ENCODE results near the gene ADIPOR2.
"Not testable (repeated sequence)": the region's sequence is repeated elsewhere in the genome, so short reads cannot be mapped to it uniquely, and the experiment has no call there.

ADIPOR2 gene

GRCh38 chr12:1705774-1706631 is 15.1 kb downstream of the ADIPOR2 start:
- no peak for DNase-seq

DNA sequence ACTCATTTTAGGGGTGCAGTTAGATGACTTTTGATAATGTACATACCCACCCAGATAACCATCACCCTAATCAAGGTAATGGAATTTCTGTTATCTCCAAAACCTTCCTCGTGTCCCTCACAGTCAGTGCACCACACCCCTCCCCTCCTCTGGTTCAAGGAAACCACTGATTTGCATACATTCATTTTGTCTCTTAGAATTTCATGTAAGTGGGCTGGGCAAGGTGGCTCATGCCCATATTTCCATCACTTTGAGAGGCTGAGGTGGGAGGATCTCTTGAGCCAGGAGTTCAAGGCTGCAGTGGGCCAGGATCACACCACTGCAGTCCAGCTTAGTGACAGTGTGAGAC is 15.7 kb downstream of the ADIPOR2 start:
- DNase-seq, result no peak

DNA sequence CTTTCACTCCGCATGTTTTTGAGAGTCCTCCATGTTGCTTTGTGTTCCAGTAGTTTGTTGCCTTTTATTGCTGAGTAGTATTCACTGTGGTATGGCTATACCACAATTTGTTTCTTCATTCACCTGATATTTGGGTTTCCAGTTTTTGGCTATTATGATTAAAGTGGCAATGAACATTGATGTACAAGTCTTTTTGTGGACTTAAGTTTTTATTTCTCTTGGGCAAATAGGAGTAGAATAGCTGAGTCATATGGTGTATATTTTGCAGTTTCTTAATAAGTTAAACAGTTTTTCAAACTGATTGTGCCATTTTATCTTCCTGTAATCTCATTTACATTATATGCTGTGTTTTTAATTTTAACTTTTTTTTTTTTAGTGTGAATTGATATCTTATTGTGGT is 16.2 kb downstream of the ADIPOR2 start:
- DNase-seq, result no peak

- DNase-seq, result not testable (repeated sequence)
These were observed 19.1 kb downstream of the ADIPOR2 start for GRCh38 chr12:1709968-1710367.

- DNase-seq, result not testable (repeated sequence)
These were observed 20.0 kb downstream of the ADIPOR2 start for GRCh38 chr12:1710870-1711269.

DNA sequence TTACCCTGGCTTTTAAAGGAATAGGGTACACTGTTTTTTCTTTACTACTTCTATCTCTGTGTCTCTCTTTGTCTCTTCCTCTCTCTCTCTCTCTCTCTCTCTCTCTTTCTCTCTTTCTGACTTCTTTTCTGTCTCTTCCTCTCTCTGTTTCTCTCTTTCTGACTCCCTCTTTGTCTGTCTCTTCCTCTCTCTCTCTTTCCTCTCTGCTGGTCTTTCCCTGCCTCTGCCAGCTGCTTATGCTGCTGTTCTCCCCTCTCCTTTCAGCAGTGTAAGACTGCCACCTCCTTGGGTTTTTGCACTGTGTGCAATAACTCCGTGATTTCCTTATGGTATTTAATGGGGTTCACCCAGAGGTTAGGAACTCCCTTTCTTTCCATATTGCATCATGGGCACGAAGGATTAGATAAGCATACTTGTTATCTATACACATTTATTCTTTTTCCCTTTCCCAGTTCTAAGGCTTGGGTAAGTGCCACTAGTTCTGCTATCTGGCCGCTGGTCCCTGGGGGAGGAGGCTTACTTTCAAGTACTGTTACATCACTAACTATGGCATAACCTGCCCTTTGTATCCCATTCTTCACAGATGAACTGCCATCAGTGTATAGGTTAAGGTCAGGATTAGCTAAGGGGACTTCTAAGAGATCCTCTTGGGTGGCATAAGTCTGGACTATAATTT is 20.8 kb downstream of the ADIPOR2 start:
- DNase-seq, result not testable (repeated sequence)

DNA sequence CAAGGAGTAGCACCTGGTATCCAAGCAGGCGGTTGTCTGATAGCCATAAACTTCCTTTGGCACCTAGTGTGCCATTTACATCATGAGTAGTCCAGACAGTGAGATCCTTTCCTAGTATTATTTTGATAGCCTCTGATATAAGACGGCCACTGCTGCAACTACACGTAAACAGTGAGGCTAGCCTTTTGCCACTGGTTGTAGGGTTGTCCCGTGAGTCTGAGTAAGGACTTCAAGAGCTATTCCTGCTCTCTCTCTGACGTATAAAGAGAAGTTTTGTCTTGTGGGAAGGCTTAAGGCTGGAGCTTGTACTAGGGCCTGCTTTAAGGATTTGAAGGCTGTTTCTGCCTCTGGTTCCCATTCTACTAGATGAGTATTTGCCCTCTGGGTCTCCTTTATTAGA is 21.4 kb downstream of the ADIPOR2 start:
- not testable (repeated sequence) for DNase-seq

DNA sequence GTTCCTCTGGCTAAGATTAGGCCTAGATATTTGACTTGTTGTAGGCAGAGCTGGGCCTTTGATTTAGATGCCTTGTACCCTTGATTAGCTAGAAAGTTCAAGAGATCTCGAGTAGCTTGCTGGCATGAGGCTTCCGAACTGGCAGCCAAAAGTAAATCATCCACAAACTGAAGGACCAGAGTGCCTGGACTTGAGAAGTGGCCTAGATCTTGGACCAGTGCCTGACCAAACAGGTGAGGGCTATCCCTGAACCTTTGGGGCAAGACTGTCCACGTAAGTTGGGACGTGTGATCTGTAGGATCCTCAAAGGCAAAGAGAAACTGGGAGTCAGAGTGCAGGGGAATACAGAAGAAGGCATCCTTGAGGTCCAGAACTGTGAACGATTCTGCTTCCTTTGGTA is 22.0 kb downstream of the ADIPOR2 start:
- DNase-seq, result not testable (repeated sequence)

DNA sequence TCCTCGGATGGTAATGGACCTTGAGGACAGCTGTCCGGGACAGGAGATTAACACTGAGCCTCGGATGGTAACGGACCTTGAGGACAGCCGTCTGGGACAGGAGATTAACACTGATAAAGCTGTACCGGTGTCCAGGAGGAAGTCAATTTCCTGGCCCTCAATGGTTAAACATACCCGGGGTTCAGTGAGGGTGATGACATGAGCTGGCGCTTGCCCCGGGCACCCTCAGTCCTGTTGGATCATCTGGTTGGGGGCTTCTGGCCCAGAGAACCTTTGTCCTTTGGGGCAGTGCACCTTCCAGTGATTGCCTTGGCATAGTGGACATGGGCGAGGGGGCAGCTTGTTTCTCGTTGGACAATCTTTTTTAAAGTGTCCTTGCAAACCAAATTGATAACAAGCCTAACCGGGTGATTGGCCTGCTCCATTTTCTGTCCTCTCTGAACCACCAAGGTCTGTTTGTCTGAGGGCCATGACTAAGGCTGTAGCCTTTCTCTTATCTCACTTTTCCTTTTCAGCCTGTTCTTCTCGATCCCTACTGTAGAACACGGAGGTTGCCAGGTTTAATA is 23.0 kb downstream of the ADIPOR2 start:
- DNase-seq, result not testable (repeated sequence)

- not testable (repeated sequence) for DNase-seq
These were observed 24.6 kb downstream of the ADIPOR2 start for GRCh38 chr12:1715459-1715858.

GRCh38 chr12:1716215-1716862 is 25.5 kb downstream of the ADIPOR2 start:
- DNase-seq, result no peak

DNA sequence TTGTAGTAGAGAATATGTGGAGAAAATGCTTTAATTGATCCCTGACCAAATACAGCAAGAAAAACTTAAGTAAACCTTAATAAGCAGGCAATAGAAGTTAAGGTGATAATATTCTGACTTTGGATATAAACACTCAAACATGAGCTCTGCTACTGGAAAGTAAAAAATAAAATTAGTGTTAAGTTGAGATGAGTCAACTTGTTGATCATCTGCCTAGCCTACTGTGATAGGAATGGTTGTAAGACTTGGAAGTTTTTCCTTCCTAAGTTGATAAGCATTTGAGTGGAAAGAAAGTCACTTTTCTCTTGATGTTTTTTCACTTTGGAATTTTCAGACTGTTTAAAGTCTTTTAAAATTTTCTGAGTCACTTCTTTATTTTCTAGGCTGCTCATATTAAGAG is 26.0 kb downstream of the ADIPOR2 start:
- no peak for DNase-seq

GRCh38 chr12:1719139-1719538 is 28.3 kb downstream of the ADIPOR2 start:
- no peak for DNase-seq

DNA sequence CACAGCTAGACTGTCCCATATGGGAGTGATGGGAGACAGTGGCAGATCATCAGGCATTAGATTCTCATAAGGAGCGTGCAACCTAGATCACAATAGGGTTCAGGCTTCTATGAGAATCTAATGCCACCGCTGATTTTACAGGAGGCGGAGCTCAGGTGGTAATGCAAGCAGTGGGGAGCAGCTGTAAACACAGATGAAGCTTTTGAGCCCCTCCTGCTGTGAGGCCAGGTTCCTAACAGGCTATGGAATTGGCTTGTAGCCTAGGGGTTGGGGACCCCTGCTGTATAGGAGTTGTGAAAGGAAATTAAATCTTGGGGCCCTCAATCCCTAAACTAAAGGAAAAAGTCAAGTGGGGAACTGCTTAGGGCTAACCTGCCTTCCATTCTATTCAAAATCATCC is 29.6 kb downstream of the ADIPOR2 start:
- no peak for DNase-seq

DNA sequence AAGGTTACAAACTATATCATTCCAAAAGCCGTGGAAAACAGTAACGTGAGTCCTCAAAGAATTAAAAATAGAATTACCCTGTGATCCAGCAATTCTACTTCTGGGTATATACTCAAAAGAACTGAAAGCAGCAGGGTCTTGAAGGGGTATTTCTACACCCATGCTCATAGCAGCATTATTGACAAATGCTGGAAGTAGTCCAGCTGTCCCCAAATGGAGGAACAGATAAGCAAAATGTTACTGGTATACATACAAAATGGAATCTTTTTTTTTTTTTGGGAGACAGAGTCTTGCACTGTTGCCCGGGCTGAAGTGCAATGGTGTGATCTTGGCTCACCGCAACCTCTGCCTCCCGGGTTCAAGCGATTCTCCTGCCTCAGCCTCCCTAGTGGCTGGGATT is 32.9 kb downstream of the ADIPOR2 start:
- DNase-seq, result no peak

- DNase-seq, result no peak
These were observed 33.4 kb downstream of the ADIPOR2 start for GRCh38 chr12:1724250-1724649.

GRCh38 chr12:1726753-1727152 is 35.9 kb downstream of the ADIPOR2 start:
- DNase-seq, result no peak

- no peak for DNase-seq
These were observed 38.0 kb downstream of the ADIPOR2 start for GRCh38 chr12:1728824-1729223.

DNA sequence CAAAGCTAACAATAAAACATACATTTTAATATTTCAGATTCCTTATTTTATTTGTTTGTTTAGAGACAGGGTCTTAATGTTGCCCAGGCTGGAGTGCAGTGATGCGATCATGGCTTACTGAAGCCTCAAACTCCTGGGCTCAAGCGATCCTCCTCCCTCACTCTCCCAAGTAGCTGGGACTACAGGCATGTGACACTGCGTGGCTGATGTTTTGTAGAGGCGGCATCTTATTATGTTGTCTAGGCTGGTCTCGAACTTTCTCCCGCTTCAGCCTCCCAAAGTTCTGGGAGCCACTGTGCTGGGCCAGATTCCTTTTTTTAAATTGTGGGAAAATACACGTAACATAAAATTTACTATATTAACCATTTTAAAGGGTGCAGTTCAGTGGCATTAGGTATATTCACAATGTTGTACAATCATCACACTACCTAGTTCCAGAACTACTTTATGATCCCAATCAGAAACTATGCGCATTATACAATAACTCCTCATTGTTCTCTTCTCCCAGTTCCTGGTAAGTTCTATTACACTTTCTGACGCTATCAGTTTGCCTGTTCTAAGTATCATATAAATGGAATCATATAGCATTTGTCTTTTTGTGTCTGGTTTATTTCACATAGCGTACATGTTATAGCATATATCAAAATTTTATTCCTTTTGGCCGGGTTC is 40.3 kb downstream of the ADIPOR2 start:
- no peak for DNase-seq

DNA sequence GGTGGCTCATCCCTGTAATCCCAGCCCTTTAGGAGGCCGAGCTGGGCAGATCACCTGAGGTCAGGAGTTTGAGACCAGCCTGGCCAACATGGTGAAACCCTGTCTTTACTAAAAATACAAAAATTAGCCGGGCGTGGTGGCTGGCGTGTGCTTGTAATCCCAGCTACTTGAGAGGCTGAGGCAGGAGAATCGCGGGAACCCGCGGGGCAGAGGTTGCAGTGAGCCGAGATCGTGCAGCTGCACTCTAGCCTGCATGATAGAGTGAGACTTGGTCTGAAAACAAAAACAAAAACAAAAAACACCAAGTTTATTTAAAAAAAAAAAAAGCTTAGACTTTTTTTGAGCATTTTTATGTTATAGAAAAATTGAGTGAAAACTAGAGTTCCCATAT is 40.8 kb downstream of the ADIPOR2 start:
- DNase-seq, result not testable (repeated sequence)

GRCh38 chr12:1732914-1733313 is 42.0 kb downstream of the ADIPOR2 start:
- no peak for DNase-seq

DNA sequence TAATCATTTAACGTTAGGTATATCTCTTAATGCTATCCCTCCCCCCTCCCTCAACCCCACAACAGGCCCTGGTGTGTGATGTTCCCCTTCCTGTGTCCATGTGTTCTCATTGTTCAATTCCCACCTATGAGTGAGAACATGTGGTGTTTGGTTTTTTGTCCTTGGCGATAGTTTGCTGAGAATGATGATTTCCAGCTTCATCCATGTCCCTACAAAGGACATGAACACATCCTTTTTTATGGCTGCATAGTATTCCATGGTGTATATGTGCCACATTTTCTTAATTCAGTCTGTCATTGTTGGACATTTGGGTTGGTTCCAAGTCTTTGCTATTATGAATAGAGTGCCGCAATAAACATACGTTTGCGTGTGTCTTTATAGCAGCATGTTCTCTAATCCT is 42.8 kb downstream of the ADIPOR2 start:
- not testable (repeated sequence) for DNase-seq

Measured in NCI-H2029 (cell line).